Measurements from ENCODE around the gene OR52N1.

The OR52N1 gene

GRCh38 chr11:5783255-5783654, 7.8 kb downstream of the OR52N1 start, which contains the start of gene OR52N5:
TSS of gene OR52N5 (minus strand) at chr11:5783355. CDS start at chr11:5778634, 4,721 bp downstream.
- TF ChIP-seq CTCF (IDR thresholded peaks at IDR 0.05; ENCODE audit: low read length, missing control alignments), result no peak
- no peak for DNase-seq (ENCODE audit: low read depth)
- no peak within 1 kb of the TSS for H3K4me3 ChIP-seq (replicated peaks; ENCODE audit: low read depth, low read length)

DNA sequence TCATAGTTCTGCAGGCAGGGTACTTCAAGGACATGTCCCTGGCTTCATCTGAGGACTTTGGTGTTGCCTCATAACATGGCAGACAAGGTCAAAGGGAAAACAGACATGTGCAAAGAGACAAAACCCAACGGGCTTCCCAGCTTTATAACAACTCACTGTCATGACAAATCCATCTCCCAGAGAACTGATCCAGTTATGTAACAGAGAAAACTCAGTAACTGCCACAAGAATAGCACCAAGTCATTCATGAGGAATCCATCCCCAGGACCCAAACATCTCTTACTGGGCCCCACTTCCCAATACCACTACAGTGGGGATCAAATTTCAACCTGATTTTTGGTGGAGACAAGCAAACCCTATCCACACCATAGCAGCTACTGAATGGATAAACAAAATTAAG, 24.0 kb downstream of the OR52N1 start:
- no peak for DNase-seq (ENCODE audit: low read depth)
- no peak for TF ChIP-seq CTCF (IDR thresholded peaks at IDR 0.05; ENCODE audit: low read length, missing control alignments)
- H3K4me3 ChIP-seq (replicated peaks; ENCODE audit: low read depth, low read length), result no peak overlapping the region

DNA sequence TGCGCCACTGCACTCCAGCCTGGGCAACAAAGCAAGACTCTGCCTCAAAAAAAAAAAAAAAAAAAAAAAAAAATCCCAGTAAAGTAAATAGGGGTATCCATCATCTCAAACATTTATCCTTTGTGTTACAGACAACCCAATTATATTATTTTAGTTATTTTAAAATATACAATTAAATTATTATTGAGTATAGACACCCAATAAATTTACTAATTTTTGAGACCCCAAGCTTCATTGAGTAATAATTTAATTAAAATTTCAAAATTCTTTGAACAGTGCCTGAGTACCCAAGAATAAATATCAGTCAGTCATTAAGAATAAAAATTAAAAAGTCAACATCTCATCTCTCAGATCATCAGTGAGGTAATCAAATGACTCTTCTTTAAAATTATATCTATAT, 37.1 kb downstream of the OR52N1 start, which contains the start of gene OR52N4:
Gene OR52N4, plus strand, starts transcription at position 301 of the 400 bp plus-strand sequence. CDS start 498 bp downstream, outside the sequence.
- TF ChIP-seq CTCF (IDR thresholded peaks at IDR 0.05; ENCODE audit: low read length, missing control alignments), result no peak
- no peak within 1 kb of the TSS for H3K4me3 ChIP-seq (replicated peaks; ENCODE audit: low read depth, low read length)
- DNase-seq (ENCODE audit: low read depth), result no peak

DNA sequence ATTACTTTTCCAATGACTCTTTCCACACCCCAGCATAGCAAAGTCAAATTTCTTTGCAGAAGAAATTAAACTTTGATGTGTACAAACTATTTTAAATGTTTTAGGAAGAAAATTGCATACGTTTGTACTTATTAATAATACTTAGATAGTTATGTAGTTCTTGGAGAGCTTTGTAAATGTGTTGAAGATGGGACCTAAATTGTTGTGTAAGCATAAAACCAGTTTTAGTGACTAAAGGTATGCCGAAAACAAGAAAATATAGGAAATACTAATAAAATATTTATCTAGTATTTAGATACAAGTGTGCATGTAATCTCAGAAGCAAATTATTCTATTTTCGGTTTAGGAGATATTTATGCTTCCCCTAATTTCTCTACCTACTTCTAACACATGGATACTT, 41.2 kb downstream of the OR52N1 start:
- H3K4me3 ChIP-seq (replicated peaks; ENCODE audit: low read depth, low read length), result no peak overlapping the region
- no peak for DNase-seq (ENCODE audit: low read depth)
- TF ChIP-seq CTCF (IDR thresholded peaks at IDR 0.05; ENCODE audit: low read length, missing control alignments), result no peak

- DNase-seq (ENCODE audit: low read depth), result no peak
- no peak for TF ChIP-seq CTCF (IDR thresholded peaks at IDR 0.05; ENCODE audit: low read length, missing control alignments)
- no peak overlapping the region for H3K4me3 ChIP-seq (replicated peaks; ENCODE audit: low read depth, low read length)
Measured at GRCh38 chr11:5746614-5747013, 44.5 kb downstream of the OR52N1 start.

DNA sequence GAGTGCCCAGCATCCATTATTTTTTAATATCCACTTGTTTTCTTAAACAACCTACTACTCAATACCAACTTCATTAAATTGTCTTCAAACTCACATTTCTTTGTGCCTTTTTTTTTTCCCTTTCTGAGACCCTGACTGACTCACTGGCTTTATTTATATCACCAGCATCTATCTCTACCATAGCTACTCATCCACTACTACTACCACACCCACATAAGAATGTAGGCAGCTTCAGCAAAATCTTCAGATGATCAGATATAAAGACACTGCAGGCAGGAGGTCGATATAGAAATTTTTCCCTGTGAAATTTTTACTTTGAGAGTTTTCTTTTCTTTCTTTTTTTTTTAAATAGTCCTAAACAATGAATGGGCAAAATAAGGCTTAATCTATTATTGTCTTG, 52.6 kb downstream of the OR52N1 start:
- no peak for DNase-seq (ENCODE audit: low read depth)
- H3K4me3 ChIP-seq (replicated peaks; ENCODE audit: low read depth, low read length), result no peak overlapping the region
- TF ChIP-seq CTCF (IDR thresholded peaks at IDR 0.05; ENCODE audit: low read length, missing control alignments), result no peak

GRCh38 chr11:5737670-5738392, 53.2 kb downstream of the OR52N1 start:
- TF ChIP-seq CTCF (IDR thresholded peaks at IDR 0.05; ENCODE audit: low read length, missing control alignments), result no peak
- no peak overlapping the region for H3K4me3 ChIP-seq (replicated peaks; ENCODE audit: low read depth, low read length)
- DNase-seq (ENCODE audit: low read depth), result no peak
